ENCODE measurements around the gene VWA2. TPM values are rescaled to one million over a fixed set of nuclear protein-coding genes. Genes with fewer than 3 reads are reported as not detected.

VWA2 gene
- total RNA-seq, 1 experiment from 2014 or later: not detected

DNA sequence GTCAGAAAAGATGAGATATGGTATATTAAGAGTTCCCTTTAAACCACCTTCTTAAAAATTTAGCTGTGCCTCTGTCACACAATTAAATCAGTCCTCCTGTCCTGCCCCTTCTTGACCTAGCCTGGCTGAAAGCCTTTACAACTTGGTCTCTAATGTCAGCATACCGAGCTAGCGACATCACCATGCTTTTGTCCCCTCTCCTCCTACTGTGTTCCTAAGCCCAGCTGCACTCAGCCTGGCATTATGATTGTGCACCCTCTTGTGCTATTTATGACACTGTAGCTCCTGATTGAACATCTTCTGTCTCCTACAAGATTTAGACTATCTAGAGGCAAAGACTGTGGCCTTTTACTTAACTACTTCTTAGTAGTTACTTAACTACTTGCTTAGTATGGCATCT is 30.7 kb upstream of the VWA2 start:
- CTCF ChIA-PET: interaction anchor here (0.7 to 1.0 kb wide), 3 partner anchors 19 to 528 kb away, joined by 3 to 4 read pairs (median 4); no protein-coding TSS in a partner anchor
- H3K27me3 Mint-ChIP-seq (ENCODE audit: insufficient read depth, unreplicated experiment): no peaks in the 10 kb centered on the region
- BruUV-seq (replicated peaks): no TSS peak

DNA sequence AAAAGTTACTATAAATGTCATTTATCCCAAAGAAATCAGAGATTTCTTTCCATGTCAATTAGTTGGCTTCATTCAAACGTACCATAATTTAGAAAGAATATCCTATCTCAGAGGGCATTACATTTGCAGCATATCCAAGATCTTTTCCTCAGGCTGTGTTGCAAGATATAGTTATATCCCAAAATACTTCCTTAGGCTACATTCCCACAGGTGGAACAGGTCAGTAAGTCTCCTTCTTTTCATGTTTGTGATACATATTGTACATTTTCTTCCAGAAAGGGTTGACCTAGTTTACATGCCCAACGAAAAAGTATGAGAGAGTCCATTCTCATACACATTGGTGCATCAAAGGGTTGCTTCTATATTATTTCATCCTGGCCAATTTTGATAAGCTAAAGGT is 26.9 kb upstream of the VWA2 start:
- intact Hi-C loops (cut with micrococcal nuclease): no loop called here
- no peaks in the 10 kb centered on the region for H3K27me3 Mint-ChIP-seq (ENCODE audit: insufficient read depth, unreplicated experiment)
- no TSS peak for BruUV-seq (replicated peaks)
- H3K36me3 Mint-ChIP-seq (ENCODE audit: insufficient read depth, unreplicated experiment): no peaks in the 10 kb centered on the region
- CTCF ChIA-PET: interaction anchor here (1.1 kb wide), 1 partner anchor 23 kb away, joined by 3 read pairs; no protein-coding TSS in a partner anchor
- H3K4me3 Mint-ChIP-seq (ENCODE audit: unreplicated experiment): no peak overlapping the region
- H3K9me3 Mint-ChIP-seq (ENCODE audit: unreplicated experiment): no peaks in the 10 kb centered on the region
- POLR2A ChIA-PET: interaction anchor here (0.5 to 1.5 kb wide), 2 partner anchors 10 to 65 kb away, joined by 3 read pairs; no protein-coding TSS in a partner anchor
- H3K27ac Mint-ChIP-seq (ENCODE audit: low read depth, unreplicated experiment): no peak overlapping the region
- no peak for DNase-seq (ENCODE audit: unreplicated experiment)
- TF ChIP-seq, protein P1, sequence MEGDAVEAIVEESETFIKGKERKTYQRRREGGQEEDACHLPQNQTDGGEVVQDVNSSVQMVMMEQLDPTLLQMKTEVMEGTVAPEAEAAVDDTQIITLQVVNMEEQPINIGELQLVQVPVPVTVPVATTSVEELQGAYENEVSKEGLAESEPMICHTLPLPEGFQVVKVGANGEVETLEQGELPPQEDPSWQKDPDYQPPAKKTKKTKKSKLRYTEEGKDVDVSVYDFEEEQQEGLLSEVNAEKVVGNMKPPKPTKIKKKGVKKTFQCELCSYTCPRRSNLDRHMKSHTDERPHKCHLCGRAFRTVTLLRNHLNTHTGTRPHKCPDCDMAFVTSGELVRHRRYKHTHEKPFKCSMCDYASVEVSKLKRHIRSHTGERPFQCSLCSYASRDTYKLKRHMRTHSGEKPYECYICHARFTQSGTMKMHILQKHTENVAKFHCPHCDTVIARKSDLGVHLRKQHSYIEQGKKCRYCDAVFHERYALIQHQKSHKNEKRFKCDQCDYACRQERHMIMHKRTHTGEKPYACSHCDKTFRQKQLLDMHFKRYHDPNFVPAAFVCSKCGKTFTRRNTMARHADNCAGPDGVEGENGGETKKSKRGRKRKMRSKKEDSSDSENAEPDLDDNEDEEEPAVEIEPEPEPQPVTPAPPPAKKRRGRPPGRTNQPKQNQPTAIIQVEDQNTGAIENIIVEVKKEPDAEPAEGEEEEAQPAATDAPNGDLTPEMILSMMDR (IDR thresholded peaks at IDR 0.05; ENCODE audit: unreplicated experiment): no peak
- no peaks in the 10 kb centered on the region for H3K4me1 Mint-ChIP-seq (ENCODE audit: insufficient read depth, unreplicated experiment)

More for the DNA sequence above, 30.7 kb upstream of the VWA2 start:
- Mint-ChIP-seq H3K9me3 (ENCODE audit: unreplicated experiment) (no peaks in the 10 kb centered on the region), H3K27ac (ENCODE audit: low read depth, unreplicated experiment) (no peak overlapping the region), H3K4me1 (ENCODE audit: insufficient read depth, unreplicated experiment) (no peaks in the 10 kb centered on the region), H3K36me3 (ENCODE audit: insufficient read depth, unreplicated experiment) (no peaks in the 10 kb centered on the region), H3K4me3 (ENCODE audit: unreplicated experiment) (no peak overlapping the region)
- TF ChIP-seq, protein P1 (IDR thresholded peaks at IDR 0.05; ENCODE audit: unreplicated experiment): no peak
- DNase-seq (ENCODE audit: unreplicated experiment): no peak
- intact Hi-C loops (cut with micrococcal nuclease): no loop called here
- POLR2A ChIA-PET: no interaction called here

DNA sequence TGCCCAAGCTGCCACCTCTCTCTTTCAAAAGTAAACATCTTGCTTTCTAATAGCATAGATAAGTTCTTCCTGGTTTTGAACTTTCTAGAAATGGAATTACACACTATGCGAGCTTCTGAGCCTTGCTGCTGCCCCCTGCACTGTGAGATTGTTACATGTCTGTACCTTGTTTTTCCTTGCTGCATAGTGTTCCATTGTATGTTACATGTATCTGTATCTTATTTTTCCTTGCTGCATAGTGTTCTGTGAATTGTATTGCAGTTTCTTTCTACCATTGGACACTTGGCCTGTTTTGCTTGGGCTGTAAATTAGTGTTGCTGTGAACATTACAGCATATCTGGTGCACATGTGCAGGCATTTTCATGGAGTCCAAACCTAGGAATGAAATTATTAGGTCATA is 24.0 kb upstream of the VWA2 start:
- ChIA-PET CTCF (no interaction called here), POLR2A (no interaction called here)
- no TSS peak for BruUV-seq (replicated peaks)
- Mint-ChIP-seq H3K4me1 (ENCODE audit: insufficient read depth, unreplicated experiment) (no peaks in the 10 kb centered on the region), H3K27ac (ENCODE audit: low read depth, unreplicated experiment) (no peak overlapping the region), H3K36me3 (ENCODE audit: insufficient read depth, unreplicated experiment) (no peaks in the 10 kb centered on the region), H3K27me3 (ENCODE audit: insufficient read depth, unreplicated experiment) (no peaks in the 10 kb centered on the region), H3K4me3 (ENCODE audit: unreplicated experiment) (no peak overlapping the region), H3K9me3 (ENCODE audit: unreplicated experiment) (no peaks in the 10 kb centered on the region)
- no peak for DNase-seq (ENCODE audit: unreplicated experiment)
- intact Hi-C loops (cut with micrococcal nuclease): no loop called here
- TF ChIP-seq, protein P1 (IDR thresholded peaks at IDR 0.05; ENCODE audit: unreplicated experiment): no peak

DNA sequence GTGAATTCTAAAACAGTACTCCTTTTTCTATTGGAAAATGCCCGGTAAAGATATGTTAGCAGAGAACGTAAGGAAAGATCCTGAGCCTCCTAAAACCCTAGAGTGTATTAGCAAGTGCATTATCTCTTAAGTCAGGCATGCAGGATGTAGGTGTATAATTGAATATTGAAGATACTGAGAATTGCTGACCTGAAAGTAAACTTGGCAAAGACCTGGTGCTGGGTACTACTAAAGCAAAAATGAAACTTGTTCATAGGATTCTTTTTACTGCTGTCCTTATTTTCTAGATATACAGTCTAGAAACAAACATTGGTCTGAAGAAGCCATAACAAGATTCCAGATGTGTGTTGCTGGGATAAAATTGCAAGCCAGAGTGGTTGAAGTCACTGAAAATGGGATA is 18.8 kb upstream of the VWA2 start:
- no peaks in the 10 kb centered on the region for H3K4me1 Mint-ChIP-seq (ENCODE audit: insufficient read depth, unreplicated experiment)
- no peak overlapping the region for H3K4me3 Mint-ChIP-seq (ENCODE audit: unreplicated experiment)
- ChIA-PET CTCF (no interaction called here), POLR2A (no interaction called here)
- no peaks in the 10 kb centered on the region for H3K9me3 Mint-ChIP-seq (ENCODE audit: unreplicated experiment)
- no peaks in the 10 kb centered on the region for H3K27me3 Mint-ChIP-seq (ENCODE audit: insufficient read depth, unreplicated experiment)
- TF ChIP-seq, protein P1 (IDR thresholded peaks at IDR 0.05; ENCODE audit: unreplicated experiment): no peak
- BruUV-seq (replicated peaks): no TSS peak
- no peak overlapping the region for H3K27ac Mint-ChIP-seq (ENCODE audit: low read depth, unreplicated experiment)
- intact Hi-C loops (cut with micrococcal nuclease): no loop called here
- H3K36me3 Mint-ChIP-seq (ENCODE audit: insufficient read depth, unreplicated experiment): no peaks in the 10 kb centered on the region
- DNase-seq (ENCODE audit: unreplicated experiment): no peak
